ENCODE measurements around the gene GNG2.

GNG2 gene

DNA sequence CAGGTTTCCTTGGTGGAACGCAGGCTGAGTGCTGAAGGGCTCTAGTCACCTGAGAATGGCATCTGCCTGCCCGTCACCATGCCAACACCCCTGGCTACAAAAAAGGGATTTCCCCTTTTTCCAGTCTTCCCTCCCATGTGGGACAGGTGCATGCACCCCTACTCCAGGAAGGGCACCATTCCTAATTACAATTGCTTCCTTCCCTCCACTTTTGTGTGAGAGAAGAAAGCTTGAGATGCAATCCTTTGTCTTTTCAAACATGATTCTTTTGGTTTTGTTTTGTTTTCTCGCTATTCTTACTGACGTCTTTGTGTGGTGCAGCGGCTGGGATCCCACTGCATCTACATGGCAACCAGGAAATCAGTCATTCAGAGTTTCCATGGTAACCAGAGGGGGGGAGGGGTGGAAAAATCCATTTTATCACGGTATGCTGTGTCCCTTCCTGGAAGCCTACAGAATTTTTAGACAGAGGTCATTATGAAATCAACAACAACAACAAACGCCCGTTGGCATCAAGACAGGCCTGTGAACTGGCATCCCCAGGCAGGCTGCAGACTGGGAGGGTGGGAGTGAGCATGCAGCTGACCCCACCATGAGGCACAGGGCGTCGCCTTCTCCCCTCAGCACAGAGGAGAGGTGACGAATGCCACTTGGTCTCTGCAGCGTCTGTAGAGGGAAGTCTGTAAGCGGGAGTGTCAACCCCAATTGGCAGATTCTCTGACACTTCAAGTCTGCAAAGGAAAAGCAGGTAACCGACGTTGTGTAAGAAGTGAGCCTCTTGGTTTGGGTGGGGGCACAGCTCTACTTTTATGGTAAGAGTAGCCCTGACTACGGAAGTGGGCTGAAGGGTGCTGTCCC is 13.6 kb upstream of the GNG2 start:
- H3K9me3 ChIP-seq (ENCODE audit: control insufficient read depth, insufficient read depth, low read depth, low read length), result no peaks in the 10 kb centered on the region
- H3K4me3 ChIP-seq (ENCODE audit: low read depth, low read length), result no peak overlapping the region
- POLR2A ChIA-PET, result no interaction called here
- TF ChIP-seq ZNF174 (tag by site-specific recombination; IDR thresholded peaks at IDR 0.05), result no peak
- no peak for TF ChIP-seq ZNF585B (tag by site-specific recombination; IDR thresholded peaks at IDR 0.05)
- TF ChIP-seq, protein P1, sequence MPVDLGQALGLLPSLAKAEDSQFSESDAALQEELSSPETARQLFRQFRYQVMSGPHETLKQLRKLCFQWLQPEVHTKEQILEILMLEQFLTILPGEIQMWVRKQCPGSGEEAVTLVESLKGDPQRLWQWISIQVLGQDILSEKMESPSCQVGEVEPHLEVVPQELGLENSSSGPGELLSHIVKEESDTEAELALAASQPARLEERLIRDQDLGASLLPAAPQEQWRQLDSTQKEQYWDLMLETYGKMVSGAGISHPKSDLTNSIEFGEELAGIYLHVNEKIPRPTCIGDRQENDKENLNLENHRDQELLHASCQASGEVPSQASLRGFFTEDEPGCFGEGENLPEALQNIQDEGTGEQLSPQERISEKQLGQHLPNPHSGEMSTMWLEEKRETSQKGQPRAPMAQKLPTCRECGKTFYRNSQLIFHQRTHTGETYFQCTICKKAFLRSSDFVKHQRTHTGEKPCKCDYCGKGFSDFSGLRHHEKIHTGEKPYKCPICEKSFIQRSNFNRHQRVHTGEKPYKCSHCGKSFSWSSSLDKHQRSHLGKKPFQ (tag by site-specific recombination; IDR thresholded peaks at IDR 0.05), result no peak
- no peak for TF ChIP-seq GFI1B (tag by site-specific recombination; IDR thresholded peaks at IDR 0.05)
- TF ChIP-seq ZSCAN16 (tag by site-specific recombination; IDR thresholded peaks at IDR 0.05), result no peak
- no peak for TF ChIP-seq ZNF37A (tag by site-specific recombination; IDR thresholded peaks at IDR 0.05)
- TF ChIP-seq ZNF202 (tag by site-specific recombination; IDR thresholded peaks at IDR 0.05; ENCODE audit: borderline replicate concordance), result no peak
- no peak for TF ChIP-seq ZXDB (tag by site-specific recombination; IDR thresholded peaks at IDR 0.05)
- TF ChIP-seq ZNF121 (tag by site-specific recombination; IDR thresholded peaks at IDR 0.05), result no peak
- TF ChIP-seq, protein P2, sequence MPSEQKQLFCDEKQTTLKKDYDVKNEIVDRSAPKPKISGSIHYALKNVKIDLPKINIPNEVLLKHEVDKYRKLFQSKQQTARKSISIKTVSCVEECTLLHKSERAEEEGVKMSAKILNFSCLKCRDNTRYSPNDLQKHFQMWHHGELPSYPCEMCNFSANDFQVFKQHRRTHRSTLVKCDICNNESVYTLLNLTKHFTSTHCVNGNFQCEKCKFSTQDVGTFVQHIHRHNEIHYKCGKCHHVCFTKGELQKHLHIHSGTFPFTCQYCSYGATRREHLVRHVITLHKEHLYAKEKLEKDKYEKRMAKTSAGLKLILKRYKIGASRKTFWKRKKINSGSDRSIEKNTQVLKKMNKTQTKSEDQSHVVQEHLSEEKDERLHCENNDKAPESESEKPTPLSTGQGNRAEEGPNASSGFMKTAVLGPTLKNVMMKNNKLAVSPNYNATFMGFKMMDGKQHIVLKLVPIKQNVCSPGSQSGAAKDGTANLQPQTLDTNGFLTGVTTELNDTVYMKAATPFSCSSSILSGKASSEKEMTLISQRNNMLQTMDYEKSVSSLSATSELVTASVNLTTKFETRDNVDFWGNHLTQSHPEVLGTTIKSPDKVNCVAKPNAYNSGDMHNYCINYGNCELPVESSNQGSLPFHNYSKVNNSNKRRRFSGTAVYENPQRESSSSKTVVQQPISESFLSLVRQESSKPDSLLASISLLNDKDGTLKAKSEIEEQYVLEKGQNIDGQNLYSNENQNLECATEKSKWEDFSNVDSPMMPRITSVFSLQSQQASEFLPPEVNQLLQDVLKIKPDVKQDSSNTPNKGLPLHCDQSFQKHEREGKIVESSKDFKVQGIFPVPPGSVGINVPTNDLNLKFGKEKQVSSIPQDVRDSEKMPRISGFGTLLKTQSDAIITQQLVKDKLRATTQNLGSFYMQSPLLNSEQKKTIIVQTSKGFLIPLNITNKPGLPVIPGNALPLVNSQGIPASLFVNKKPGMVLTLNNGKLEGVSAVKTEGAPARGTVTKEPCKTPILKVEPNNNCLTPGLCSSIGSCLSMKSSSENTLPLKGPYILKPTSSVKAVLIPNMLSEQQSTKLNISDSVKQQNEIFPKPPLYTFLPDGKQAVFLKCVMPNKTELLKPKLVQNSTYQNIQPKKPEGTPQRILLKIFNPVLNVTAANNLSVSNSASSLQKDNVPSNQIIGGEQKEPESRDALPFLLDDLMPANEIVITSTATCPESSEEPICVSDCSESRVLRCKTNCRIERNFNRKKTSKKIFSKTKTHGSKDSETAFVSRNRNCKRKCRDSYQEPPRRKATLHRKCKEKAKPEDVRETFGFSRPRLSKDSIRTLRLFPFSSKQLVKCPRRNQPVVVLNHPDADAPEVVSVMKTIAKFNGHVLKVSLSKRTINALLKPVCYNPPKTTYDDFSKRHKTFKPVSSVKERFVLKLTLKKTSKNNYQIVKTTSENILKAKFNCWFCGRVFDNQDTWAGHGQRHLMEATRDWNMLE (tag by site-specific recombination; conservative IDR thresholded peaks at IDR 0.05; ENCODE audit: low read depth), result no peak
- TF ChIP-seq, protein P3, sequence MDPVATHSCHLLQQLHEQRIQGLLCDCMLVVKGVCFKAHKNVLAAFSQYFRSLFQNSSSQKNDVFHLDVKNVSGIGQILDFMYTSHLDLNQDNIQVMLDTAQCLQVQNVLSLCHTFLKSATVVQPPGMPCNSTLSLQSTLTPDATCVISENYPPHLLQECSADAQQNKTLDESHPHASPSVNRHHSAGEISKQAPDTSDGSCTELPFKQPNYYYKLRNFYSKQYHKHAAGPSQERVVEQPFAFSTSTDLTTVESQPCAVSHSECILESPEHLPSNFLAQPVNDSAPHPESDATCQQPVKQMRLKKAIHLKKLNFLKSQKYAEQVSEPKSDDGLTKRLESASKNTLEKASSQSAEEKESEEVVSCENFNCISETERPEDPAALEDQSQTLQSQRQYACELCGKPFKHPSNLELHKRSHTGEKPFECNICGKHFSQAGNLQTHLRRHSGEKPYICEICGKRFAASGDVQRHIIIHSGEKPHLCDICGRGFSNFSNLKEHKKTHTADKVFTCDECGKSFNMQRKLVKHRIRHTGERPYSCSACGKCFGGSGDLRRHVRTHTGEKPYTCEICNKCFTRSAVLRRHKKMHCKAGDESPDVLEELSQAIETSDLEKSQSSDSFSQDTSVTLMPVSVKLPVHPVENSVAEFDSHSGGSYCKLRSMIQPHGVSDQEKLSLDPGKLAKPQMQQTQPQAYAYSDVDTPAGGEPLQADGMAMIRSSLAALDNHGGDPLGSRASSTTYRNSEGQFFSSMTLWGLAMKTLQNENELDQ (tag by site-specific recombination; IDR thresholded peaks at IDR 0.05; ENCODE audit: low read depth), result no peak
- TF ChIP-seq ZNF16 (tag by site-specific recombination; IDR thresholded peaks at IDR 0.05; ENCODE audit: low read depth), result no peak
- TF ChIP-seq ZNF626 (tag by site-specific recombination; IDR thresholded peaks at IDR 0.05), result no peak
- no peak for TF ChIP-seq ZNF843 (tag by site-specific recombination; IDR thresholded peaks at IDR 0.05)
- CTCF ChIA-PET, result no interaction called here
- no peaks in the 10 kb centered on the region for H3K36me3 ChIP-seq (ENCODE audit: control insufficient read depth in 2 of 2, insufficient read depth in 1 of 2, low read length in 2 of 2)
- no peaks in the 10 kb centered on the region for H3K4me1 ChIP-seq (ENCODE audit: control insufficient read depth, insufficient read depth, low read length)
- no peak overlapping the region for H3K27ac ChIP-seq (ENCODE audit: extremely low read depth, low read depth, low read length)

DNA sequence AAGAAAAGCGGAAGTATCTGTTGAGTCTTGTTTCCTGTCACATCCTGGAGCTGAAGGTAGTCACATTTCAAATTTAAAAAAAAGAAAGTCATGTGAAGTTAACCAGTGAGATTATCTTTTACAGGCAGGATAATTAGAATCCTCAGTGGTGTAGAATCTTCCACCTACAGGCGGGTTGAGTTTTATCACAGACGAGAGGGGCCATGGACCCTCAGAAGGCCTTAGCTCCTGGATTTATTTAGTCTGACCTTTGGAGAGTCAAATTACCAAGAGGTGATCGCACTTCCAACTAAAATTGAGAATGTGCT is 13.0 kb upstream of the GNG2 start:
- H3K9me3 ChIP-seq (ENCODE audit: control insufficient read depth, insufficient read depth, low read depth, low read length), result no peaks in the 10 kb centered on the region
- H3K4me3 ChIP-seq (ENCODE audit: low read depth, low read length), result no peak overlapping the region
- CTCF ChIA-PET, result interaction anchor here (0.7 kb wide), 1 partner anchor 348 kb away, joined by 3 read pairs; no protein-coding TSS in a partner anchor
- POLR2A ChIA-PET, result no interaction called here
- H3K4me1 ChIP-seq (ENCODE audit: control insufficient read depth, insufficient read depth, low read length), result no peaks in the 10 kb centered on the region
- H3K36me3 ChIP-seq (ENCODE audit: control insufficient read depth in 2 of 2, insufficient read depth in 1 of 2, low read length in 2 of 2), result no peaks in the 10 kb centered on the region
- H3K27ac ChIP-seq (ENCODE audit: extremely low read depth, low read depth, low read length), result no peak overlapping the region
- TF ChIP-seq, protein P4, sequence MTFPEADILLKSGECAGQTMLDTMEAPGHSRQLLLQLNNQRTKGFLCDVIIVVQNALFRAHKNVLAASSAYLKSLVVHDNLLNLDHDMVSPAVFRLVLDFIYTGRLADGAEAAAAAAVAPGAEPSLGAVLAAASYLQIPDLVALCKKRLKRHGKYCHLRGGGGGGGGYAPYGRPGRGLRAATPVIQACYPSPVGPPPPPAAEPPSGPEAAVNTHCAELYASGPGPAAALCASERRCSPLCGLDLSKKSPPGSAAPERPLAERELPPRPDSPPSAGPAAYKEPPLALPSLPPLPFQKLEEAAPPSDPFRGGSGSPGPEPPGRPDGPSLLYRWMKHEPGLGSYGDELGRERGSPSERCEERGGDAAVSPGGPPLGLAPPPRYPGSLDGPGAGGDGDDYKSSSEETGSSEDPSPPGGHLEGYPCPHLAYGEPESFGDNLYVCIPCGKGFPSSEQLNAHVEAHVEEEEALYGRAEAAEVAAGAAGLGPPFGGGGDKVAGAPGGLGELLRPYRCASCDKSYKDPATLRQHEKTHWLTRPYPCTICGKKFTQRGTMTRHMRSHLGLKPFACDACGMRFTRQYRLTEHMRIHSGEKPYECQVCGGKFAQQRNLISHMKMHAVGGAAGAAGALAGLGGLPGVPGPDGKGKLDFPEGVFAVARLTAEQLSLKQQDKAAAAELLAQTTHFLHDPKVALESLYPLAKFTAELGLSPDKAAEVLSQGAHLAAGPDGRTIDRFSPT (tag by site-specific recombination; IDR thresholded peaks at IDR 0.05), result no peak
- TF ChIP-seq GLI4 (tag by site-specific recombination; IDR thresholded peaks at IDR 0.05), result no peak
- TF ChIP-seq, protein P2 (tag by site-specific recombination; conservative IDR thresholded peaks at IDR 0.05; ENCODE audit: low read depth), result no peak
- TF ChIP-seq GLI2 (tag by site-specific recombination; IDR thresholded peaks at IDR 0.05; ENCODE audit: borderline replicate concordance, low read depth), result no peak
- TF ChIP-seq ZNF133 (tag by site-specific recombination; IDR thresholded peaks at IDR 0.05), result no peak
